H1 (cell line): ENCODE measurements around the gene LAIR2. TPM values are rescaled to one million over a fixed set of nuclear protein-coding genes. Genes with fewer than 3 reads are reported as not detected.

Experiments
- CTCF ChIA-PET: fragments of 300-600 bp; sonication (Branson Sonifier 250); formaldehyde crosslinking; loops from one replicate; lab custom pipeline; 2021; ENCODE audit not compliant: partially characterized antibody; lab: Charles Lee
- POLR2A ChIA-PET: fragments of 300-600 bp; sonication (Branson Sonifier 250); formaldehyde crosslinking; loops from one replicate; lab custom pipeline; 2021; ENCODE audit warnings: inconsistent platforms; ENCODE audit not compliant: partially characterized antibody; lab: Charles Lee
- DNase-seq, 2 experiments: peaks; one replicate each; pipeline versions ENCODE4 v3.0.0 to v3.0.0-alpha.2; 2010 to 2022; ENCODE audit warnings: low spot score in 2 of 2, low read depth in 1 of 2, mixed read lengths in 1 of 2
- FAIRE-seq: peaks from 2 replicates; lab custom pipeline; 2011; peaks lifted over from hg19 to GRCh38; lab: Jason Lieb, UNC
- H2AFZ ChIP-seq: 2 replicates; pipeline ENCODE4 v1.8.1; 2012; ENCODE audit warnings: low read length, inconsistent platforms
- H2AK5ac ChIP-seq: 2 replicates; pipeline ENCODE4 v1.6.1; 2013; ENCODE audit warnings: low read depth, low read length
- H2BK120ac ChIP-seq: replicated peaks from 2 replicates; pipeline ENCODE3; 2013; ENCODE audit warnings: low read depth, low read length, inconsistent platforms
- H2BK12ac ChIP-seq: 2 replicates; pipeline ENCODE4 v1.6.1; 2013; ENCODE audit warnings: low read depth, low read length
- H2BK15ac ChIP-seq: 2 replicates; pipeline ENCODE4 v1.6.1; 2013; ENCODE audit warnings: low read length
- H2BK20ac ChIP-seq: 2 replicates; pipeline ENCODE4 v1.6.1; 2013; ENCODE audit warnings: low read length
- H2BK5ac ChIP-seq: 2 replicates; pipeline ENCODE4 v1.6.1; 2013; ENCODE audit warnings: low read depth, low read length
- H3K14ac ChIP-seq: 2 replicates; pipeline ENCODE4 v1.6.1; 2013; ENCODE audit warnings: inconsistent platforms; ENCODE audit not compliant: insufficient read length
- H3K18ac ChIP-seq: 2 replicates; pipeline ENCODE4 v1.6.1; 2013; ENCODE audit warnings: low read length; ENCODE audit errors: extremely low read depth
- H3K23ac ChIP-seq: 2 replicates; pipeline ENCODE4 v1.6.1; 2013; ENCODE audit warnings: inconsistent platforms; ENCODE audit not compliant: insufficient read length
- H3K23me2 ChIP-seq: 2 replicates; pipeline ENCODE4 v1.6.1; 2013; ENCODE audit warnings: low read depth, low read length
- H3K27ac ChIP-seq: 2 replicates; pipeline ENCODE4 v1.6.1; 2011; ENCODE audit warnings: low read depth, low read length, inconsistent platforms
- H3K27me3 ChIP-seq, 4 experiments: replicated peaks in 1 of 4; 1 replicate in 1 of 4; 2 replicates in 3 of 4; pipeline versions ENCODE4 v1.6.1 to v1.8.1; 2011 to 2013; ENCODE audit warnings: low read length in 3 of 4, mild to moderate bottlenecking in 3 of 4, inconsistent platforms in 2 of 4, mixed read lengths in 2 of 4, moderate library complexity in 1 of 4; ENCODE audit not compliant: control insufficient read depth in 3 of 4, insufficient read depth in 3 of 4; ENCODE audit errors: extremely low read depth in 1 of 4
- H3K36me3 ChIP-seq, 4 experiments: 2 replicates each; pipeline versions ENCODE4 v1.6.1 to v1.8.1; 2011 to 2013; ENCODE audit warnings: mild to moderate bottlenecking in 4 of 4, low read length in 3 of 4, moderate library complexity in 2 of 4, control low read depth in 1 of 4, inconsistent platforms in 1 of 4; ENCODE audit not compliant: insufficient read depth in 4 of 4, control insufficient read depth in 2 of 4
- H3K4ac ChIP-seq: replicated peaks from 2 replicates; pipeline ENCODE3; 2013; ENCODE audit warnings: low read length, low read depth, mixed read lengths, inconsistent platforms; ENCODE audit not compliant: insufficient read length
- H3K4me1 ChIP-seq, 4 experiments: replicated peaks in 1 of 4; 1 replicate in 1 of 4; 2 replicates in 3 of 4; pipeline versions ENCODE4 v1.6.1 to v1.8.1; 2011 to 2013; ENCODE audit warnings: low read length in 3 of 4, inconsistent platforms in 2 of 4, mixed read lengths in 1 of 4; ENCODE audit not compliant: insufficient read depth in 4 of 4, control insufficient read depth in 3 of 4
- H3K4me2 ChIP-seq, 2 experiments: 2 replicates each; pipeline versions ENCODE4 v1.6.1 to v1.8.1; 2011 to 2013; ENCODE audit warnings: low read depth in 2 of 2, low read length in 2 of 2, control low read depth in 1 of 2, inconsistent platforms in 1 of 2, mild to moderate bottlenecking in 1 of 2; ENCODE audit not compliant: insufficient read depth in 1 of 2
- H3K4me3 ChIP-seq, 4 experiments: fragments of 200-600, 300-600 bp in 1 of 4; sonication (generic), shearing (Covaris generic), sonication (Bioruptor Twin) in 1 of 4; 2 replicates each; pipeline versions ENCODE4 v1.5.1 to v1.8.1; 2011 to 2016; ENCODE audit warnings: low read length in 4 of 4, low read depth in 3 of 4, control low read depth in 2 of 4, inconsistent platforms in 2 of 4, mild to moderate bottlenecking in 2 of 4, mixed read lengths in 1 of 4, moderate library complexity in 1 of 4; ENCODE audit not compliant: insufficient read depth in 2 of 4; ENCODE audit errors: extremely low read depth in 1 of 4
- H3K56ac ChIP-seq: replicated peaks from 2 replicates; pipeline ENCODE3; 2013; ENCODE audit warnings: low read depth, mild to moderate bottlenecking, mixed read lengths, low read length, inconsistent platforms; ENCODE audit not compliant: insufficient read length
- H3K79me1 ChIP-seq: 2 replicates; pipeline ENCODE4 v1.6.1; 2013; ENCODE audit warnings: low read depth, low read length, control low read depth
- H3K79me2 ChIP-seq, 2 experiments: 2 replicates each; pipeline versions ENCODE4 v1.6.1 to v1.8.1; 2012 to 2013; ENCODE audit warnings: low read length in 2 of 2, mild to moderate bottlenecking in 2 of 2, inconsistent platforms in 1 of 2; ENCODE audit not compliant: insufficient read depth in 2 of 2, control insufficient read depth in 1 of 2
- H3K9ac ChIP-seq, 4 experiments: replicated peaks in 1 of 4; 1 replicate in 1 of 4; 2 replicates in 3 of 4; pipeline versions ENCODE4 v1.6.1 to v1.8.1; 2011 to 2013; ENCODE audit warnings: low read depth in 3 of 4, low read length in 3 of 4, control low read depth in 2 of 4, mild to moderate bottlenecking in 2 of 4, moderate library complexity in 2 of 4, inconsistent platforms in 1 of 4; ENCODE audit errors: extremely low read depth in 1 of 4
- H3K9me3 ChIP-seq, 2 experiments: 2 replicates each; pipeline versions ENCODE4 v1.6.1 to v1.8.1; 2012 to 2013; ENCODE audit warnings: mild to moderate bottlenecking in 2 of 2, moderate library complexity in 2 of 2, control low read depth in 1 of 2, inconsistent platforms in 1 of 2, low read depth in 1 of 2, low read length in 1 of 2, mixed read lengths in 1 of 2; ENCODE audit not compliant: insufficient read depth in 2 of 2
- H4K20me1 ChIP-seq, 2 experiments: replicated peaks in 1 of 2; 2 replicates each; pipeline versions ENCODE3 to v1.8.1; 2011 to 2013; ENCODE audit warnings: inconsistent platforms in 2 of 2, low read length in 2 of 2, mild to moderate bottlenecking in 1 of 2; ENCODE audit not compliant: insufficient read depth in 2 of 2, control insufficient read depth in 1 of 2
- H4K5ac ChIP-seq: 2 replicates; pipeline ENCODE4 v1.6.1; 2013; ENCODE audit warnings: low read length, low read depth, mixed read lengths, inconsistent platforms; ENCODE audit not compliant: insufficient read length
- H4K8ac ChIP-seq: 2 replicates; pipeline ENCODE4 v1.8.0; 2013; ENCODE audit warnings: mild to moderate bottlenecking, moderate library complexity, low read length, inconsistent platforms; ENCODE audit not compliant: insufficient read depth; ENCODE audit errors: extremely low read depth
- H4K91ac ChIP-seq: replicated peaks from 2 replicates; pipeline ENCODE3; 2013; ENCODE audit warnings: low read length, mixed read lengths, inconsistent platforms; ENCODE audit not compliant: insufficient read length
- ASH2L ChIP-seq: fragments of 200-600, 300-600 bp; sonication (generic); IDR thresholded peaks from one replicate; pipeline ENCODE4 v1.7.1; 2017; ENCODE audit warnings: low read length
- WGBS, 2 experiments: shearing (Covaris generic) in 1 of 2; methylation state at CpG; one replicate each; pipeline versions ENCODE4 v1.1.6 to v1.1.7; 2013 to 2015; ENCODE audit warnings: low lambda C conversion rate in 2 of 2, mixed read lengths in 2 of 2, inconsistent platforms in 1 of 2, low coverage in 1 of 2, missing lambda C conversion rate in 1 of 2; ENCODE audit not compliant: insufficient replicate concordance in 2 of 2, insufficient coverage in 1 of 2, insufficient read length in 1 of 2; ENCODE audit errors: extremely low coverage in 1 of 2, missing lambda C conversion rate in 1 of 2; 5-methylcytosine and 5-hydroxymethylcytosine counted together
- polyA plus RNA-seq, 7 experiments: library from polyadenylated mRNA; depleted of rRNA in 3 of 7; stranded (reverse) in 5 of 7; unstranded in 2 of 7; fragments of >200 nt in 5 of 7; fragments of 200-250 nt in 2 of 7; gene quantifications; 1 replicate in 5 of 7; 2 replicates in 1 of 7; 4 replicates in 1 of 7; pipeline versions ENCODE4 v1.2.1 to v1.2.3, GENCODE V29; 2011 to 2013; ENCODE audit warnings: missing spikeins in 2 of 7, mixed read lengths in 2 of 7
- total RNA-seq: library from RNA; stranded (reverse); fragmentation: NEBNext Ultra II Directional; extraction: Animal tissue kit (Norgen Biotek cat#: 25700); gene quantifications from 2 replicates; pipeline ENCODE4 v1.2.1, GENCODE V29; 2021

Gene LAIR2
- total and polyA plus RNA-seq, 2 of the 8 experiments (the other 6 are each of a cell fraction or from before 2014, with no cell fraction given) = not detected

- no peaks in the 10 kb centered on the region for H3K23me2 ChIP-seq
- 84 to 100% methylated on average over 1 to 2 of the region's 2 CpGs for WGBS, 2 experiments
- no peaks in the 10 kb centered on the region for H3K79me1 ChIP-seq
- H3K9me3 ChIP-seq = peaks cover 0 to 5% of the 10 kb centered on the region in 2 experiments; a peak in 2 of 4 replicates
- H3K14ac ChIP-seq = no peak overlapping the region
- no peak overlapping the region for H2BK120ac ChIP-seq
- H2AK5ac ChIP-seq = no peak overlapping the region
- TF ChIP-seq ASH2L = no peak
- no peak overlapping the region for H2BK20ac ChIP-seq
- no peak overlapping the region for H3K4ac ChIP-seq
- H3K9ac ChIP-seq = no peak overlapping the region
- no peak overlapping the region for H4K5ac ChIP-seq
- no peaks in the 10 kb centered on the region for H3K4me1 ChIP-seq
- no peak overlapping the region for H3K4me3 ChIP-seq
- no peak overlapping the region for H3K56ac ChIP-seq
- no peak overlapping the region for H3K4me2 ChIP-seq
- H3K36me3 ChIP-seq = no peaks in the 10 kb centered on the region
- no peak overlapping the region for H2BK15ac ChIP-seq
- no peak overlapping the region for H4K8ac ChIP-seq
- no peak overlapping the region for H2AFZ ChIP-seq
- no peak overlapping the region for H3K23ac ChIP-seq
- CTCF ChIA-PET = interaction anchor here (0.6 to 3.2 kb wide), 6 partner anchors 9 to 1044 kb away, joined by 3 to 16 read pairs (median 4); no protein-coding TSS in a partner anchor
- H3K27ac ChIP-seq = no peak overlapping the region
- no peaks in the 10 kb centered on the region for H4K20me1 ChIP-seq
- no peak overlapping the region for H2BK5ac ChIP-seq
- no peak overlapping the region for H3K18ac ChIP-seq
- POLR2A ChIA-PET = interaction anchor here (1.3 kb wide), 1 partner anchor 601 kb away, joined by 3 read pairs; no protein-coding TSS in a partner anchor
- H3K27me3 ChIP-seq = no peaks in the 10 kb centered on the region
- no peak for DNase-seq
- FAIRE-seq = no peak
- H2BK12ac ChIP-seq = no peak overlapping the region
- no peaks in the 10 kb centered on the region for H3K79me2 ChIP-seq
- H4K91ac ChIP-seq = no peak overlapping the region
Observed at GRCh38 chr19:54480051-54480450, 22.6 kb upstream of the LAIR2 start.
